ENCODE measurements around the gene REP15. TPM values are rescaled to one million over a fixed set of nuclear protein-coding genes. Genes with fewer than 3 reads are reported as not detected.
"Not testable (repeated sequence)": the region's sequence is repeated elsewhere in the genome, so short reads cannot be mapped to it uniquely, and the experiment has no call there.

REP15 gene
- total RNA-seq, 2 experiments from 2014 or later = not detected

DNA sequence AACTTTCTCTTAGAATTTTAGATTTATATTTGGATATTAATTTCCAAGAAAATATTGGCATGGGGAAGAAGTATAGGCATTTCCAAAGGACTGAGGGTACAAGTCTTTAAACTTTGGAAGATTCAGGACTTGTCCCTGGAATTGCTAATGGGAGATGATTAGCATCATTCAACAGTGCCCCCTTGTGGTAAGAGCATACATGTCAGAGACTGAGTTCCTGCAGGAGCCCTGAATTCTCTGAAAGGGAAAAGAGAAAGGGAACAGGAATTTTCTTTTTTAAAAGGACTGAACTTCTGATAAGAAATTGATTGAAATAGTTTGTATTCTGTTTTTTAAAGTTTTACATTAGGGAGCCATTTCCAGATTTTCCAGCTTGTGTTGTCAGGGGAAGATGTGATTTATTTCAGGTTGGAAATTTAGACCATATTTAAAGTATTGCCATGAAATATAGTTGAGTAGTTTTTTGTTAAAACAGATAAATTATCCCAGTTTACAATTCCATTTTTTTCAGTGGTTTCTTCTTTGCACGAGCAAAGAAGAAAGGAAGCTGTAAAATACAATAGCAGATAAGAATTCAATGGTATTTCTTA is 44.0 kb upstream of the REP15 start:
- POLR2A ChIA-PET = no interaction called here
- Mint-ChIP-seq H3K27me3 (no peaks in the 10 kb centered on the region), H3K9me3 (no peaks in the 10 kb centered on the region), H3K4me3 (no peak overlapping the region), H3K27ac (no peak overlapping the region), H3K36me3 (ENCODE audit: low read depth) (peaks cover 4% of the 10 kb centered on the region), H3K4me1 (ENCODE audit: low read depth) (no peaks in the 10 kb centered on the region)
- H3K27me3 ChIP-seq (ENCODE audit: control insufficient read depth in 1 of 2, insufficient read depth in 2 of 2, low read length in 2 of 2) = no peaks in the 10 kb centered on the region
- CTCF ChIA-PET = interaction anchor here (0.7 to 1.4 kb wide), 2 partner anchors 9 to 12 kb away, joined by 3 to 4 read pairs; no protein-coding TSS in a partner anchor
- no peaks in the 10 kb centered on the region for H3K36me3 ChIP-seq (ENCODE audit: insufficient read depth, low read length)
- H3K9me3 ChIP-seq (ENCODE audit: control insufficient read depth in 1 of 2, insufficient read depth in 1 of 2, low read length in 2 of 2) = no peaks in the 10 kb centered on the region
- peak; percentile 97 for TF ChIP-seq CTCF (IDR thresholded peaks at IDR 0.05)
- DNase-seq (peak in 7 of 14 experiments; percentile 7 to 70 (median 49)), ATAC-seq (ENCODE audit: poor library complexity) (no peak)
- intact Hi-C loops (cut with DNase I, micrococcal nuclease) = loop anchor here (2.0 to 5.0 kb wide), 2 partner anchors 215 to 217 kb away; no protein-coding TSS in a partner anchor
- no peaks in the 10 kb centered on the region for H3K4me1 ChIP-seq (ENCODE audit: insufficient read depth, low read length)
- H3K27ac ChIP-seq (ENCODE audit: low read depth in 1 of 2, low read length in 2 of 2) = no peak overlapping the region
- H3K4me3 ChIP-seq (ENCODE audit: low read length) = no peak overlapping the region

DNA sequence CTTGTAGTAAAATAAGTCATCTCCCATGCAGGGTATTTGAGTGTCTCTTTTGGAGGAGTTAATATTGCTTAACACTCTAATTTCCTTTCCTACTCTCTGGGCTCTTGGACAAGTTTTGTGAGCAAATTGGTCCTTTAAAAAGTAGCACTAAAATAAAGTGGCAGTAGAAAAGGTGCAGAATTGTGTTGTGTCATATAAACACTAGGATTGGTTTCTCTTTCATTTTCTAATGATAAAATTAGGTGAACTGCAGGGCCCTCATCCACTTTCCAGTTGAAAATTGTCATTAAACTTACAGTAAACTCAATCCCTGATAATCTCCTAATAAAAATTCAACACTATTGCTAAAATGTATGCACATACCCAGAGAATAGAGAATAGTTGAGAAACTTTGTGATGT is 42.6 kb upstream of the REP15 start:
- Mint-ChIP-seq H3K27me3 (no peaks in the 10 kb centered on the region), H3K36me3 (ENCODE audit: low read depth) (no peaks in the 10 kb centered on the region), H3K4me1 (ENCODE audit: low read depth) (no peaks in the 10 kb centered on the region), H3K27ac (no peak overlapping the region), H3K9me3 (no peaks in the 10 kb centered on the region), H3K4me3 (no peak overlapping the region)
- no peaks in the 10 kb centered on the region for H3K36me3 ChIP-seq (ENCODE audit: insufficient read depth, low read length)
- intact Hi-C loops (cut with DNase I, micrococcal nuclease) = loop anchor here (2.0 to 5.0 kb wide), 2 partner anchors 216 to 219 kb away; no protein-coding TSS in a partner anchor
- H3K4me1 ChIP-seq (ENCODE audit: insufficient read depth, low read length) = no peaks in the 10 kb centered on the region
- ChIA-PET POLR2A (no interaction called here), CTCF (no interaction called here)
- no peak overlapping the region for H3K27ac ChIP-seq (ENCODE audit: low read depth in 1 of 2, low read length in 2 of 2)
- H3K9me3 ChIP-seq (ENCODE audit: control insufficient read depth in 1 of 2, insufficient read depth in 1 of 2, low read length in 2 of 2) = no peaks in the 10 kb centered on the region
- no peak for TF ChIP-seq CTCF (IDR thresholded peaks at IDR 0.05)
- H3K4me3 ChIP-seq (ENCODE audit: low read length) = no peak overlapping the region
- ATAC-seq (ENCODE audit: poor library complexity) (no peak), DNase-seq (no peak)
- H3K27me3 ChIP-seq (ENCODE audit: control insufficient read depth in 1 of 2, insufficient read depth in 2 of 2, low read length in 2 of 2) = no peaks in the 10 kb centered on the region

DNA sequence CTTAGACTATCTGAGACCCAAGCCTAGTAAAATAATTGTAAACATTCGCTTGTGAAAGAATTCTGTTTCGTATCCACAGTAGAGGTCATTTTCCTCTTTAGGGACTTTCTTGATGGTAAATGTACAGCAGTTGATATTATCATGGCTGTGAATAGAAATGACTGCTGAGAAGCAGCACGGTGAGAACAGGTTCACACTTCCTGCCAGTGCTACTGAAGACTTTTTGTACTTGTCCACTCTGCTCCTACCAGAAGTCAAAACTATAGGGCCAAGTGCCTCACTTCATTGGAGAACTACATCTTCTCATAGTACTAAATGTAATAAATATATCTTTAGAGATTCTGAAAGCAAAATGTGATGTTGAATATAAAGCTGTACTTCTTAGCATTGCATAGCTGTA is 40.8 kb upstream of the REP15 start:
- H3K27ac Mint-ChIP-seq; H3K9me3 ChIP-seq (ENCODE audit: control insufficient read depth in 1 of 2, insufficient read depth in 1 of 2, low read length in 2 of 2); DNase-seq; H3K27me3 Mint-ChIP-seq; H3K36me3 Mint-ChIP-seq (ENCODE audit: low read depth); H3K36me3 ChIP-seq (ENCODE audit: insufficient read depth, low read length); H3K4me3 ChIP-seq (ENCODE audit: low read length); H3K9me3 Mint-ChIP-seq; H3K27ac ChIP-seq (ENCODE audit: low read depth in 1 of 2, low read length in 2 of 2); intact Hi-C loops (cut with DNase I, micrococcal nuclease); CTCF ChIA-PET; H3K4me3 Mint-ChIP-seq; POLR2A ChIA-PET; H3K27me3 ChIP-seq (ENCODE audit: control insufficient read depth in 1 of 2, insufficient read depth in 2 of 2, low read length in 2 of 2); ATAC-seq (ENCODE audit: poor library complexity); H3K4me1 Mint-ChIP-seq (ENCODE audit: low read depth); H3K4me1 ChIP-seq (ENCODE audit: insufficient read depth, low read length): not testable (repeated sequence)

GRCh38 chr12:27657296-27657695 is 39.0 kb upstream of the REP15 start:
- ChIA-PET CTCF (no interaction called here), POLR2A (no interaction called here)
- Histone ChIP-seq H3K4me1 (ENCODE audit: insufficient read depth, low read length) (no peaks in the 10 kb centered on the region), H3K36me3 (ENCODE audit: insufficient read depth, low read length) (no peaks in the 10 kb centered on the region), H3K9me3 (ENCODE audit: control insufficient read depth in 1 of 2, insufficient read depth in 1 of 2, low read length in 2 of 2) (no peaks in the 10 kb centered on the region), H3K27me3 (ENCODE audit: control insufficient read depth in 1 of 2, insufficient read depth in 2 of 2, low read length in 2 of 2) (no peaks in the 10 kb centered on the region), H3K27ac (ENCODE audit: low read depth in 1 of 2, low read length in 2 of 2) (no peak overlapping the region), H3K4me3 (ENCODE audit: low read length) (no peak overlapping the region)
- Mint-ChIP-seq H3K36me3 (ENCODE audit: low read depth) (no peaks in the 10 kb centered on the region), H3K4me1 (ENCODE audit: low read depth) (no peaks in the 10 kb centered on the region), H3K27me3 (no peaks in the 10 kb centered on the region), H3K4me3 (no peak overlapping the region), H3K27ac (no peak overlapping the region), H3K9me3 (no peaks in the 10 kb centered on the region)
- ATAC-seq (ENCODE audit: poor library complexity) = no peak
- TF ChIP-seq CTCF (IDR thresholded peaks at IDR 0.05) = no peak
- DNase-seq = no peak
- intact Hi-C loops (cut with DNase I, micrococcal nuclease) = no loop called here
